ENCODE results near the gene NFATC4.
"Not testable (repeated sequence)": the region's sequence is repeated elsewhere in the genome, so short reads cannot be mapped to it uniquely, and the experiment has no call there.

DNA sequence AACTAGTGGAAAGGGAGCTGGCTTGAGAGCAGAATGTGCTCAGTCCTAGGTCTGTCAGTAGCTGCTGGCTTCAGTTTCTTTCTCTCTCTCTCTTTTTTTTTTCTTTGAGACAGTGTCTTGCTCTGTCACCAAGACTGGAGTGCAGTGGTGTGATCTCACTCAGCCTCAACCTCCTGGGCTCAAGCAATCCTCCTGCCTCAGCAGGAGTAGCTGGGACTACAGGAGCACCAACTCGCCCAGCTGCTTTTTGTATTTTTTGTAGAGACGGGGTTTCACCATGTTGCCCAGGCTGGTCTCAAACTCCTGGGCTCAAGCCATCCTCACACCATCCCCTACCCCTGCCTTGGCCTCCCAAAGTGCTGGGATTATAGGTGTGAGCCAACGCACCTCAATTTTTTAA is 3.6 kb downstream of the NFATC4 start:
- TF ChIP-seq, protein P1, sequence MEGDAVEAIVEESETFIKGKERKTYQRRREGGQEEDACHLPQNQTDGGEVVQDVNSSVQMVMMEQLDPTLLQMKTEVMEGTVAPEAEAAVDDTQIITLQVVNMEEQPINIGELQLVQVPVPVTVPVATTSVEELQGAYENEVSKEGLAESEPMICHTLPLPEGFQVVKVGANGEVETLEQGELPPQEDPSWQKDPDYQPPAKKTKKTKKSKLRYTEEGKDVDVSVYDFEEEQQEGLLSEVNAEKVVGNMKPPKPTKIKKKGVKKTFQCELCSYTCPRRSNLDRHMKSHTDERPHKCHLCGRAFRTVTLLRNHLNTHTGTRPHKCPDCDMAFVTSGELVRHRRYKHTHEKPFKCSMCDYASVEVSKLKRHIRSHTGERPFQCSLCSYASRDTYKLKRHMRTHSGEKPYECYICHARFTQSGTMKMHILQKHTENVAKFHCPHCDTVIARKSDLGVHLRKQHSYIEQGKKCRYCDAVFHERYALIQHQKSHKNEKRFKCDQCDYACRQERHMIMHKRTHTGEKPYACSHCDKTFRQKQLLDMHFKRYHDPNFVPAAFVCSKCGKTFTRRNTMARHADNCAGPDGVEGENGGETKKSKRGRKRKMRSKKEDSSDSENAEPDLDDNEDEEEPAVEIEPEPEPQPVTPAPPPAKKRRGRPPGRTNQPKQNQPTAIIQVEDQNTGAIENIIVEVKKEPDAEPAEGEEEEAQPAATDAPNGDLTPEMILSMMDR (conservative IDR thresholded peaks at IDR 0.05; ENCODE audit: low read depth, low read length) = not testable (repeated sequence)
- not testable (repeated sequence) for TF ChIP-seq EZH2phosphoT487 (IDR thresholded peaks at IDR 0.05; ENCODE audit: borderline replicate concordance, low read length)
